OCI-LY7 (cell line): ENCODE measurements around the gene SIK2. TPM values are rescaled to one million over a fixed set of nuclear protein-coding genes. Genes with fewer than 3 reads are reported as not detected.

Experiments
- BruUV-seq: library from RNA; stranded (reverse); fragments of 400-500 nt; replicated peaks from 2 replicates; lab custom pipeline; 2021; lab: Mats Ljungman, UMichigan
- CTCF ChIA-PET: fragments of 300-600 bp; sonication (Branson Sonifier 250); formaldehyde crosslinking; loops from one replicate; lab custom pipeline; 2022; ENCODE audit warnings: antibody characterized with exemption; ENCODE audit not compliant: unreplicated experiment; lab: Charles Lee
- POLR2A ChIA-PET: fragments of 300-600 bp; sonication (Branson Sonifier 250); formaldehyde crosslinking; loops from one replicate; lab custom pipeline; 2022; ENCODE audit warnings: antibody characterized with exemption; lab: Charles Lee
- DNase-seq: peaks from one replicate; pipeline ENCODE4 v3.0.0-alpha.2; 2015; ENCODE audit warnings: low spot score
- H2AFZ ChIP-seq: fragments of 200-600 bp; sonication (generic), shearing (Covaris generic); 2 replicates; pipeline ENCODE4 v1.6.1; 2014; ENCODE audit warnings: mild to moderate bottlenecking, antibody characterized with exemption, low read length, moderate library complexity
- H3K27ac ChIP-seq: fragments of 200-600 bp; sonication (generic); 2 replicates; pipeline ENCODE4 v1.5.1; 2014; ENCODE audit warnings: mixed run types, low read depth, mild to moderate bottlenecking, moderate library complexity, low read length, inconsistent platforms; ENCODE audit not compliant: poor library complexity, severe bottlenecking
- H3K36me3 ChIP-seq: fragments of 200-600 bp; sonication (generic); 2 replicates; pipeline ENCODE4 v1.6.1; 2014; ENCODE audit warnings: mild to moderate bottlenecking, antibody characterized with exemption, low read length, moderate library complexity, mixed read lengths; ENCODE audit not compliant: insufficient read depth
- H3K4me1 ChIP-seq: fragments of 200-600 bp; sonication (generic); 2 replicates; pipeline ENCODE4 v1.5.1; 2014; ENCODE audit warnings: mild to moderate bottlenecking, low read length; ENCODE audit not compliant: insufficient read depth, poor library complexity, severe bottlenecking
- H3K4me2 ChIP-seq: fragments of 200-600 bp; sonication (generic); 2 replicates; pipeline ENCODE4 v1.6.1; 2014; ENCODE audit warnings: mild to moderate bottlenecking, low read length
- H3K4me3 ChIP-seq: fragments of 200-600 bp; sonication (generic); 2 replicates; pipeline ENCODE4 v1.5.1; 2014; ENCODE audit warnings: mild to moderate bottlenecking, low read depth, low read length; ENCODE audit not compliant: poor library complexity, severe bottlenecking
- H3K79me2 ChIP-seq: fragments of 200-600 bp; sonication (generic); 2 replicates; pipeline ENCODE4 v1.6.1; 2016; ENCODE audit warnings: low read depth, mild to moderate bottlenecking, low read length, moderate library complexity, mixed read lengths; ENCODE audit not compliant: insufficient read depth
- H3K9me2 ChIP-seq: fragments of 200-600 bp; sonication (generic); 2 replicates; pipeline ENCODE4 v1.6.1; 2016; ENCODE audit warnings: mild to moderate bottlenecking, low read length, mixed read lengths; ENCODE audit not compliant: insufficient read depth
- H3K9me3 ChIP-seq: fragments of 200-600 bp; sonication (generic); 2 replicates; pipeline ENCODE4 v1.6.1; 2014; ENCODE audit warnings: mild to moderate bottlenecking, mixed run types, low read length, mixed read lengths
- H4K20me1 ChIP-seq: fragments of 200-600 bp; sonication (generic); 2 replicates; pipeline ENCODE4 v1.6.1; 2014; ENCODE audit warnings: mild to moderate bottlenecking, antibody characterized with exemption, low read length, moderate library complexity, mixed read lengths; ENCODE audit not compliant: insufficient read depth
- EZH2phosphoT487 ChIP-seq: fragments of 200-600 bp; sonication (generic); IDR thresholded peaks from 2 replicates; pipeline ENCODE4 v1.6.1; 2018; ENCODE audit warnings: low read depth, borderline replicate concordance, mild to moderate bottlenecking, mixed run types, antibody characterized with exemption, low read length, moderate library complexity, mixed read lengths
- intact Hi-C: fragments of 100-400 bp; cut with micrococcal nuclease; formaldehyde crosslinking; loops from one replicate; pipeline ENCODE4 v1.10.0; 2022; ENCODE audit not compliant: unreplicated experiment
- total RNA-seq, 2 experiments: library from RNA; depleted of rRNA in 1 of 2; stranded (reverse); fragments of >200 nt in 1 of 2; shearing (Covaris generic) in 1 of 2; gene quantifications; 2 replicates each; pipeline ENCODE4 v1.2.3, GENCODE V29; 2014 to 2022
- TF ChIP-seq, protein P1 (sequence below): fragments of 200-600 bp; sonication (generic); conservative IDR thresholded peaks from 2 replicates; pipeline ENCODE4 v1.5.1; 2014; ENCODE audit warnings: mild to moderate bottlenecking, antibody characterized with exemption, low read length, moderate library complexity, mixed read lengths

SIK2 gene
- total RNA-seq, 2 experiments from 2014 or later: 9.8 to 16.9 TPM

DNA sequence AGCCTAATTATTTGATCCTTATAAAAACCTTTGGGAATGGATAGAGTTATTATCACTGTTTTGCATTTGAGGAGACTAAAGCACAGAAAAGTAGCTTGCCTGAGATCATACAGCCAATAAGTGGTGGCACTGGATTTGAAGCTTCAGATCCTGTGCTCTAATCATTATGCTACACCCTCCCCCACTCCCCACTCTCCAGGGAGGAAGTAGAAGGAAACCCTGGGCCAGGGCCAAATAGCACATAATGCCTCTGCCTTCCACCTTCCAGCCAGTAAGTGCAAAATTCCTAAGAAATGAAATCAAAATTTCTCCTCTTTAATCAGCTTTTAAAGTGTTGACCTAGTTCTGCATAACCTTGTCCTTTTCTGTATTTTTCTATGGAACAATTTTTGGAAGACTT is 61.6 kb downstream of the SIK2 start:
- no TSS peak for BruUV-seq
- Histone ChIP-seq H2AFZ (no peak overlapping the region), H4K20me1 (0 out of 2 replicates have a peak, but pooled peaks cover 3% of the 10 kb centered on the region), H3K4me1 (no peaks in the 10 kb centered on the region), H3K9me3 (no peaks in the 10 kb centered on the region), H3K79me2 (no peaks in the 10 kb centered on the region), H3K27ac (no peak overlapping the region), H3K9me2 (no peaks in the 10 kb centered on the region), H3K4me3 (no peak overlapping the region), H3K4me2 (no peak overlapping the region), H3K36me3 (no peaks in the 10 kb centered on the region)
- POLR2A ChIA-PET: interaction anchor here (0.6 to 0.7 kb wide), 2 partner anchors 24 to 50 kb away, joined by 3 read pairs; no protein-coding TSS in a partner anchor
- no peak for DNase-seq
- TF ChIP-seq, protein P1, sequence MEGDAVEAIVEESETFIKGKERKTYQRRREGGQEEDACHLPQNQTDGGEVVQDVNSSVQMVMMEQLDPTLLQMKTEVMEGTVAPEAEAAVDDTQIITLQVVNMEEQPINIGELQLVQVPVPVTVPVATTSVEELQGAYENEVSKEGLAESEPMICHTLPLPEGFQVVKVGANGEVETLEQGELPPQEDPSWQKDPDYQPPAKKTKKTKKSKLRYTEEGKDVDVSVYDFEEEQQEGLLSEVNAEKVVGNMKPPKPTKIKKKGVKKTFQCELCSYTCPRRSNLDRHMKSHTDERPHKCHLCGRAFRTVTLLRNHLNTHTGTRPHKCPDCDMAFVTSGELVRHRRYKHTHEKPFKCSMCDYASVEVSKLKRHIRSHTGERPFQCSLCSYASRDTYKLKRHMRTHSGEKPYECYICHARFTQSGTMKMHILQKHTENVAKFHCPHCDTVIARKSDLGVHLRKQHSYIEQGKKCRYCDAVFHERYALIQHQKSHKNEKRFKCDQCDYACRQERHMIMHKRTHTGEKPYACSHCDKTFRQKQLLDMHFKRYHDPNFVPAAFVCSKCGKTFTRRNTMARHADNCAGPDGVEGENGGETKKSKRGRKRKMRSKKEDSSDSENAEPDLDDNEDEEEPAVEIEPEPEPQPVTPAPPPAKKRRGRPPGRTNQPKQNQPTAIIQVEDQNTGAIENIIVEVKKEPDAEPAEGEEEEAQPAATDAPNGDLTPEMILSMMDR: no peak
- TF ChIP-seq EZH2phosphoT487: no peak
- CTCF ChIA-PET: no interaction called here
- intact Hi-C loops: no loop called here

DNA sequence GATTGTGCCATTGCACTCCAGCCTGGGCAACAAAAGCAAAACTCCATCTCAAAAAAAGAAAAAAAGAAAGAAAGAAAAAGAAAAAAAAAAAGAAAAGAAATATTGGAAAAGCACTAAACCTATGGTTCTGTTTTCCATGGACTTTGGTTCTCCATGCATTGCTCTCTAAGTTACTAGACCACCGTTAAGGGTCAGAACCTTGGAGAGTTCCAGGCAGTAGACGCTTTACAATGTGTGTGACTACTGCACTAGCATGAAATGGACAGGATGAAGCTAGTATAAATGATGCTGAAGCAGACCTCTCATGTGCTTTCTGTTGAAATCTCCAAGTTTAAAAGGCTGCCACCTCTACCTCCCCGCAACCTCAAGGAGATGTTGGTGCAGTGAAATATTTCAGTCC is 63.5 kb downstream of the SIK2 start:
- Histone ChIP-seq H3K36me3 (no peaks in the 10 kb centered on the region), H3K4me3 (no peak overlapping the region), H3K4me1 (no peaks in the 10 kb centered on the region), H3K79me2 (no peaks in the 10 kb centered on the region), H3K4me2 (no peak overlapping the region), H3K9me3 (no peaks in the 10 kb centered on the region), H3K27ac (no peak overlapping the region), H4K20me1 (0 out of 2 replicates have a peak, but pooled peaks cover 3% of the 10 kb centered on the region), H3K9me2 (no peaks in the 10 kb centered on the region), H2AFZ (no peak overlapping the region)
- TF ChIP-seq, protein P1: no peak
- TF ChIP-seq EZH2phosphoT487: no peak
- intact Hi-C loops: no loop called here
- POLR2A ChIA-PET: no interaction called here
- DNase-seq: peak; percentile 24
- BruUV-seq: no TSS peak
- CTCF ChIA-PET: no interaction called here

DNA sequence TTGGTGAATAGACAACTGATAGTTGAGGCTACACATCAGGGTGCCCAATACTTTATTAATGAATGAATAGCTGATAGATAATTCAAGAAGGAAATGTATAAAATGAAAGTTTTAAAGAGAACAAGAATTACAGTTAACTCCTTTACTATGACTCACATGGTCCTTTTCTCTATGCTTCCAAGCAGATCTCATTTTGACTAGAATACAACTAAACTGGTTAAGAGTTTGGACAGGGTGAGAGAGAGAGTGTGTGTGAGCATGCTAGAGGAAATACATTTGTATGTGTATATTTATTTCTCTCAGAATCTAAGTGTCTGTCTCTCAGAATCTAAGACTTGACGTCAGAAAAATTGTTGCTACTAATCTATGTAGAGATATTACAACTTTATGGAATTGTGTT is 66.7 kb downstream of the SIK2 start:
- Histone ChIP-seq H2AFZ (no peak overlapping the region), H3K9me2 (no peaks in the 10 kb centered on the region), H3K4me2 (no peak overlapping the region), H3K9me3 (no peaks in the 10 kb centered on the region), H3K4me3 (no peak overlapping the region), H3K36me3 (peaks cover 24% of the 10 kb centered on the region), H4K20me1 (0 out of 2 replicates have a peak, but pooled peaks cover 3% of the 10 kb centered on the region), H3K4me1 (no peaks in the 10 kb centered on the region), H3K27ac (no peak overlapping the region), H3K79me2 (no peaks in the 10 kb centered on the region)
- CTCF ChIA-PET: no interaction called here
- no TSS peak for BruUV-seq
- intact Hi-C loops: no loop called here
- POLR2A ChIA-PET: interaction anchor here (0.6 to 0.7 kb wide), 3 partner anchors 16 to 26 kb away, joined by 3 read pairs; no protein-coding TSS in a partner anchor
- TF ChIP-seq EZH2phosphoT487: no peak
- DNase-seq: no peak
